Measurements from ENCODE around the gene LCP1.

LCP1 gene

GRCh38 chr13:46101002-46101401, 81.0 kb downstream of the LCP1 start:
- no peak for DNase-seq (ENCODE audit: low spot score)

GRCh38 chr13:46100191-46100815, 81.7 kb downstream of the LCP1 start:
- no peak for DNase-seq (ENCODE audit: low spot score)

- no peak for DNase-seq (ENCODE audit: low spot score)
Measured at GRCh38 chr13:46097663-46098062, 84.3 kb downstream of the LCP1 start.

- no peak for DNase-seq (ENCODE audit: low spot score)
Measured at GRCh38 chr13:46097015-46097414, 85.0 kb downstream of the LCP1 start.

GRCh38 chr13:46094478-46094877, 87.5 kb downstream of the LCP1 start:
- DNase-seq (ENCODE audit: low spot score) = no peak

- no peak for DNase-seq (ENCODE audit: low spot score)
Measured at GRCh38 chr13:46088821-46089562, 93.0 kb downstream of the LCP1 start.

- no peak for DNase-seq (ENCODE audit: low spot score)
Measured at GRCh38 chr13:46087481-46087880, 94.5 kb downstream of the LCP1 start.

- DNase-seq (ENCODE audit: low spot score) = peak; percentile 9
Measured at GRCh38 chr13:46086985-46087384, 95.0 kb downstream of the LCP1 start.

GRCh38 chr13:46086421-46086922, 95.5 kb downstream of the LCP1 start:
- no peak for DNase-seq (ENCODE audit: low spot score)

GRCh38 chr13:46085737-46086136, 96.2 kb downstream of the LCP1 start:
- DNase-seq (ENCODE audit: low spot score) = no peak

- no peak for DNase-seq (ENCODE audit: low spot score)
Measured at GRCh38 chr13:46082324-46082723, 99.7 kb downstream of the LCP1 start.

- no peak for DNase-seq (ENCODE audit: low spot score)
Measured at GRCh38 chr13:46079770-46080169, 102.2 kb downstream of the LCP1 start.

GRCh38 chr13:46077265-46077664, 104.7 kb downstream of the LCP1 start:
- DNase-seq (ENCODE audit: low spot score) = no peak

GRCh38 chr13:46076827-46077226, 105.2 kb downstream of the LCP1 start:
- DNase-seq (ENCODE audit: low spot score) = no peak

Small RNAs within 50 kb of the gene (small RNA-seq; reads per million reads assigned to genes)
- gene RN7SL288P = 0 to 0.09 reads per million in 2 experiments

All from SK-N-DZ (cell line).